GM10248 (cell line): ENCODE measurements around the gene CNRIP1.

Experiments used
- CTCF ChIA-PET: fragments of 300-600 bp; sonication (Branson Sonifier 250); formaldehyde crosslinking; extraction: SDS; loops from one replicate; lab custom pipeline; 2021; ENCODE audit warnings: antibody characterized with exemption; lab: Yijun Ruan, JAX
- POLR2A ChIA-PET: fragments of 350-650 bp; sonication (Branson Sonifier 250); formaldehyde crosslinking; extraction: SDS; loops from one replicate; lab custom pipeline; 2020; ENCODE audit warnings: antibody characterized with exemption; lab: Yijun Ruan, JAX
- DNase-seq: peaks from one replicate; pipeline ENCODE4 v3.0.0; 2012; ENCODE audit errors: extremely low spot score
- TF ChIP-seq, protein P1 (sequence below): IDR thresholded peaks from 2 replicates; pipeline ENCODE4 v1.5.1; 2012; ENCODE audit warnings: mild to moderate bottlenecking, low read depth; ENCODE audit errors: extremely low read depth, missing control alignments, control extremely low read depth

The CNRIP1 gene

DNA sequence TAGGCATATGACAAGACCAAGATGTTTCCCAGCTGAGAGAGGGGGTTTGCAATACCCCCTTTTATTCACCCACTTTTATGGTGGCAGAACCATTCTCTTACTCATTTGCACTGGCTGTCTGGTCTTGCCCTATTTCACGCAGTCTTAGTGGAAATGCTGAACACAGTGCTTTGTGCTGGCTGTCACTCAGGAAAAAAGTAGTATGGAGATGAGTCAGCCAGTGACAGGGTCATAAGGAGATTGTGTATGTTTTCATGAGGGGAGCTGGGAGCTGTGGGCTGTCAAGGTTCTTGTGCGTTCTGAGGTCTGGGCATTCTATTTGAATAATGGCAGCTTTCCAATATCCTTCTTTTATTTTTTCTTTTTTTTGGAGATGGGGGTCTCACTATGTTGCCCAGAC is 10.9 kb upstream of the CNRIP1 start:
- CTCF ChIA-PET = interaction anchor here (1.5 to 1.8 kb wide), 2 partner anchors 11 to 27 kb away, joined by 4 read pairs; partner anchors contain the start of gene CNRIP1
- TF ChIP-seq, protein P1, sequence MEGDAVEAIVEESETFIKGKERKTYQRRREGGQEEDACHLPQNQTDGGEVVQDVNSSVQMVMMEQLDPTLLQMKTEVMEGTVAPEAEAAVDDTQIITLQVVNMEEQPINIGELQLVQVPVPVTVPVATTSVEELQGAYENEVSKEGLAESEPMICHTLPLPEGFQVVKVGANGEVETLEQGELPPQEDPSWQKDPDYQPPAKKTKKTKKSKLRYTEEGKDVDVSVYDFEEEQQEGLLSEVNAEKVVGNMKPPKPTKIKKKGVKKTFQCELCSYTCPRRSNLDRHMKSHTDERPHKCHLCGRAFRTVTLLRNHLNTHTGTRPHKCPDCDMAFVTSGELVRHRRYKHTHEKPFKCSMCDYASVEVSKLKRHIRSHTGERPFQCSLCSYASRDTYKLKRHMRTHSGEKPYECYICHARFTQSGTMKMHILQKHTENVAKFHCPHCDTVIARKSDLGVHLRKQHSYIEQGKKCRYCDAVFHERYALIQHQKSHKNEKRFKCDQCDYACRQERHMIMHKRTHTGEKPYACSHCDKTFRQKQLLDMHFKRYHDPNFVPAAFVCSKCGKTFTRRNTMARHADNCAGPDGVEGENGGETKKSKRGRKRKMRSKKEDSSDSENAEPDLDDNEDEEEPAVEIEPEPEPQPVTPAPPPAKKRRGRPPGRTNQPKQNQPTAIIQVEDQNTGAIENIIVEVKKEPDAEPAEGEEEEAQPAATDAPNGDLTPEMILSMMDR = no peak
- POLR2A ChIA-PET = no interaction called here
- DNase-seq = no peak

DNA sequence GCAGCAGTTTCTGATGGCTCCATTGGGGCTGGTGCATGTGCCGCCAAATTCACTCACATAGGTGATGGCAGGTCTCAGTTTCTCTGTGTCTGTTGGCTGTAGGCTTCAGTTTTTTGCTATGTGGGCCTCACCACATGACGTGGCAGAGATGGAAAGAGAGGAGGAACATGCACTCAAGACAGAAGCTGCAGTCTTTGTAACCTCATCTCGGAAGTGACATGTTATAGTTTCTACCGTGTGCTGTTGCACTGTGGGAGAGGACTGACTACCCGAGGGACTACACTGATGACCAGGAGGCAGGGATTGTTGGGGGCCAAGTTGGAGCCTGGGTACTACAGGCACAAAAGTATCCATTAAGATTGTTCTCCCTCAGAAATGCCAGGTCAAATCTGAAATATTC is 9.2 kb upstream of the CNRIP1 start:
- no peak for DNase-seq
- CTCF ChIA-PET = no interaction called here
- TF ChIP-seq, protein P1 = no peak
- POLR2A ChIA-PET = no interaction called here

DNA sequence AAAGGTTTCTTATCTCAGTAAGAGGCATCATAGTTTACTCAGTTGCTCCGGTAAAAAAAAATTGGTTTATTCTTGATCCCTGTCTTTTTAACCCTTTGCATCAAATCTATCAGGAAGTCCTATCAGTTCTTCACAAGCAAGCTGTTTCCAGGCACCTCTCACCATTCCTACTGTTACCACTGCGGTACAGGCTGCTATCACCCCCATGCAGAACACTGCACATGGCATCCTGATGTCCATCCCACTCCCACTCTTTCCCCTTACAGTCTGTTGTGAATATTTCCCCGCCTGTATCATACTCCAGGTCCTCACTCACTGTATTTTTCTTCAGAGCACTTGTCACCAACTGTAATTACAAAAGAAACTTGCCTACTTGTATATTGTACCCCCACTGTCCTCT is 5.3 kb upstream of the CNRIP1 start:
- POLR2A ChIA-PET = no interaction called here
- CTCF ChIA-PET = interaction anchor here (1.4 kb wide), 1 partner anchor 9 kb away, joined by 4 read pairs; no protein-coding TSS in a partner anchor
- DNase-seq = no peak
- TF ChIP-seq, protein P1 = no peak

DNA sequence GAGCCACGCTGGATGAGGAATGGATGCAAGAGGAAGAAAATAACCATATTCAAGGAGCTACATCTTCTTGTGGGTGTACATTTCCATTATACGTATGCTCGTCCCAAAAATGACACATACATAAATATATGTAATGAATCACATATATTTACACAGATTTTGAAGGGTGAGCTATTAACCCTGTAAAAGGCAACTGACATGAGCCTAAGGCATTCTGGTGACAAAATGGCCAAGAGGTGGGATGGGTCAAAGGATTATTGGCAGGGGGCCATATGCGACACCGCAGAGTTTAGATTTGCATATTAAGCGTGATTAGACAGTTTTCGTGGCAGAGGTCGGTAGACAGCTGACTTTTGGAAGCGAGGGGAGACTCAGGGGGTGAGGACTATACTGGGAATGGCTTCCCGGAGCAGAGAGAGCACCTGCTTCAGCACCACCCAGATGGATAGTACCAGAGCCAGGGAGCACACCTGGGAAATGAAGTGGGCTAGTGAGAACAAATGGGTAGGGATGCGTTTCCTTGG is 431 bp upstream of the CNRIP1 start:
- TF ChIP-seq, protein P1 = no peak
- ChIA-PET POLR2A (no interaction called here), CTCF (interaction anchor here (0.6 to 2.2 kb wide), 9 partner anchors 10 to 198 kb away, joined by 3 to 8 read pairs (median 3); no protein-coding TSS in a partner anchor)
- no peak for DNase-seq

DNA sequence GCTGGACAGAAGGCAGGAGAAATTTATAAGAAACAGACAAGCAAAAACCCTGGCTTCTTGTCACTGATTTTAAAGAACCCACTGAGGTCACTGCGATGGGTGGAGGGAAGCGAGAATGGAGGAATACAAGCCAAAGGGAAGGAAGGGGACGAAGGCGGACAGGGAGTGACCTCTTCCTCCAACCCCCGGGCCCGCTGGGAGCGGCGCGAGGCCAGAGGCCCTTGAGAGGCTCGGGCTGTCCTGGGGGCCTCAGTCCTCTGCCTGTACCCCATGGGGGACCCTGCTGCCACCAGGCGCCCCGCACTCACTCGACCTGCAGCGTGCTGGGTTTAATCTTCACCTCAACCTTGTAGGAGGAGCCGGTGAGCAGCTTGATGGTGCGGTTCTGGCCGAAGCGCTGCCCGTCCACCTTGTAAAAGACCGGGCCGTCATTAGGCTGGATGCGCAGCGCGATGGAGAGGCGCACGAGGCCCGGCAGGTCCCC is 793 bp downstream of the CNRIP1 start:
- ChIA-PET POLR2A (no interaction called here), CTCF (interaction anchor here (1.1 to 2.2 kb wide), 3 partner anchors 9 to 33 kb away, joined by 3 to 8 read pairs (median 5); no protein-coding TSS in a partner anchor)
- no peak for DNase-seq
- TF ChIP-seq, protein P1 = no peak

DNA sequence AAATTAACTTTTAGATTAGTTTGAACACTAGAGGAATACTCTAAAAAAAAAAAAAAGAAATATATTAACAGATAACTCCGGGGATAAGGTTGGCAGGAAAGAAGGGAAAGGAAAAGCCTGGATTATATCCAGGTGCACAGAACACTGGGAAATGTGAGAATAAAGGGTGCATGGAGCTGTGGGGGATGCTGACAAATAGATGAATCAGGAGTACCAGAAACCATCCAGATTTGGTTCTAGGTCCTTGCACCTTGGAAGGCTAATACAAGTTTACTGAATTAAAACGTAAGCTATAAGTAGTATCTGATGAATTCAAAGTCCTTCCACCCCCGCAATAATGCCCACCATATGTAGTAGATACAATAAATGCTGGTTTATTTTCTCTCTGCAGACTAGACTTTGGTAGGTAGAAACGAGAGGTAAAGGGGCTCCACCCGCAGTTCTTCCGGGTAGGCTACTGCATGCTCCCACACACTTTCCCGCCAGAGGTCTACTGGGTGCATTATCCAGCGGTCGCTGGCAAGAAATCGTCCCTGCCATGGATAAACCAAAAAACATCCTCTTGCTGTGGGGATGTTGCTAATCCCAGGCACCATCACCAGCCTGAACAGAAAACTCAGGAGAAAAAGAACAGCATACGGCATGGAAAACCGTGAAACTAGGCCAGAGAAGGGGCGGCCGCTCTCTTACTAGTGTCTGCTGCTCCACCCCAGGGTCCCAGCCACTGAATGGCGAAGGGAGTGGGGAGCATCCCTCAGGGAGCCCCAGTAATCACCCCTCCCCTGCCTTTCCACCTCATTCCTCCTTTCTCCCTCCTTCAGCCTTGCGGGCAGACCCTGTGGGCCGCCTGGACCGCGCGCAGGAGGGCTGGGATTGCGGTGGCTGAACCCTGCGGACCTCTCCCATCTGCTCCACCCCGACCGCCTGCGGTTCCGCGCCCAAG is 1.5 kb downstream of the CNRIP1 start:
- DNase-seq = no peak
- TF ChIP-seq, protein P1 = no peak
- ChIA-PET POLR2A (no interaction called here), CTCF (interaction anchor here (2.2 kb wide), 1 partner anchor 8 kb away, joined by 8 read pairs; no protein-coding TSS in a partner anchor)
